ENCODE results near the gene NECTIN2.

NECTIN2 gene

DNA sequence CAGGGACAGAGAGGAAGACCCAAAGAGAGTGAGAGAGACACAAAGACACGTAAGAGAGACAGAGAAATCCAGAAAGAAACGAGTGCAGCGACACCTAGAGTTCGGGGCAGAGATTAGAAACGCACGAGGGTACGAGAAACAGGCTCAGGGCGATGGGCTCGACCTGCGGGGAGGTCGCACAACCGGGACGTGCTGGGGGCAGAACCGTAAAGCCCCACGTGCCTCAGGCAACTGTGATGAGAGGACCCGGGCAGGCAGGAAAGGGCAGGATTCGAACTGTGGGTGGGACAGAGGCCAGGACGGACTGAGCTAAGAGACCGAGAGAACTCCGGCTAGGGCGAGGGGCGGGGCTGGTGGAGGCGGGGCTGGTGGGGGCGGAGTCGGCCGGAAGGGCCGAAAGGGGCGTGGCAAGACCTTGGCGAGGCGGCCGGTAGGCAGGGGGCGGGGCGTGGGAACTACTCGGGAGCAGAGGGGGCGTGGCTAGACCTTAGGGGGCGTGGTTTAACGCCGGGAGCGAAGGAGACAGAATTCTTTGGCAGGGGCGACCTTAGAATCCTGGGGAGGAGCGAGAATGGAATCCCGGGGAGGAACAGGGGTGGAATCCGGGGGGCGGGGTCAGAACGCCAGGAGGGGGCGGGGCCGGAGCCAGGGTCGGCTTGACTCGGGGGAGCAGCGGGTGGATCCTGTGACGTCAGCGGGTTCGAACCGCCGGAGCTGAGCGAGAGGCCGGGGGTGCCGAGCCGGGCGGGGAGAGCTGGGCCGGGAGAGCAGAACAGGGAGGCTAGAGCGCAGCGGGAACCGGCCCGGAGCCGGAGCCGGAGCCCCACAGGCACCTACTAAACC lies at the start of gene NECTIN2:
Gene NECTIN2 (plus strand): TSS at position 686 of the 843 bp plus-strand sequence. CDS start 229 bp downstream, outside the sequence.
- peak; percentile 100 for DNase-seq (ENCODE audit: low spot score)

DNA sequence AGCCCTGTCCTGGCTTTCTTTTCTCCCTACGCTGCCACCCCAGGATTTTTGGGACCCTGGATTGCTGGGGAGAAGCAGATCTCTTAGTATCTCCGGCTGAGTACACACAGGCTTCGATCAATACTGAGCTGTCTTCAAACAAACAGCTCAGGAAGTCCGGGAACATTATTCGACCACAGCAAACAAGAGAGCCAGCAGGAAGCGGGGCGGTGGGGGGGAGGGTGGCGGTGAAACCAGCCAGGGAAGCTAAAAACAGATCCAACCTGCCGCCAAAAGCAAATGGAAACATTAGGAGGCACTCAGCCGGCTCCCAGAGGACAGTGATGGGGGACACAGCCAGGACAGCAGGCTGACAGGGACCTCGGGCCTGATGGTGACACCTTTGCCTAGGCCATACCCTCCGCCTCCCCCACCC lies 49.4 kb upstream of the NECTIN2 start:
- no peak for DNase-seq (ENCODE audit: low spot score)

DNA sequence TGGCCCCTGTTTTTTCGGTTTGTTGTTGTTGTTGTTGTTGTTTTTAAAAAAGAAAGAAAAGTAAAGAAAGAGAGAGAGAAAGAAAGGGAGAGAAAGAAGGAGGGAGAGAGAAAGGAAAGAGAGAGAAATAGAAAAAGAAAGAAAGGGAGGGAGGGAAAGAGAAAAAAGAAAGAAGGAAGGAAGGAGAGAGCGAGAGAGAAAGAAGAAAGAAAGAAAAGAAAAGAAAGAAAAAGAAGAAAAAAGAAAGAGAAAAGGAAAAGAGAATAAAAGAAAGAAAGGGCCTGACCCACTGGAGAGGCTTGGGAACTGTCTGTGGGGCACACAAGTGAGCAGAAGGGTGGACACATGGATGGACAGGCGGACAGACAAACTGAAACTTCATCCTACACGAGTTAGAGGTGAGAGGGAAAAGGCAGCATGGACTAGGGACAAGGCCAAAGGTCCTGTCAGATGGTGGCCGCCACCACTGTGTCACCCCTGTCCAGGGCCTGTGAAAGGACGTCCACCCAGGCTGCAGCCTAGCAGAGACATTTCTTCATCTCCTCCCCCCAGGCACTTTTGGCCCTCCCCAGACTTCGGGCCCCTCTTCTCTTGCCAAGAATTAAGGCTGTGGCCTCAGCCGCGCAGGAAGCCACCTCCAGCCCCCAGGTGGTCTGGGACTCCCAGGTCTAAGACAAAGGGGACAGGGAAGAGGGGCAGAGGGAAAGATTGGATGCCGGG lies 46.3 kb upstream of the NECTIN2 start:
- no peak for DNase-seq (ENCODE audit: low spot score)

DNA sequence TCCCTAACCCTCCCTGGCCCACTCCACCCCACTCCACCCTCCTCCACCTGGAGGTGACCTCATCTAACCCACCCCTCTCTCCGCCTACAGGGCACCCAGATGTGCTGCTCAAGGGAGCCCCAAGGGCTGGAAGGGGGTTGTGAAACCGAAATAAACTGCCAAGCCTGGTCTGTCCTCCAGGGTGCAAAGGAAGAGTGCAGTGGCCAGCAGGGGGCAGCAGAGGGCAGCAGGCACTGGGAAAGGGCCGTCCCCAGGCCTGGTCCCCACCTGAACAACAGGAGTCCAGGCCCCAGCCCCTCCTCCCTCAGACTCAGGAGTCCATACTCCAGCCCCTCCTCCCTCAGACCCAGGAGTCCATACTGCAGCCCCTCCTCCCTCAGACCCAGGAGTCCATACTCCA lies 45.6 kb upstream of the NECTIN2 start:
- peak; percentile 94 for DNase-seq (ENCODE audit: low spot score)

DNA sequence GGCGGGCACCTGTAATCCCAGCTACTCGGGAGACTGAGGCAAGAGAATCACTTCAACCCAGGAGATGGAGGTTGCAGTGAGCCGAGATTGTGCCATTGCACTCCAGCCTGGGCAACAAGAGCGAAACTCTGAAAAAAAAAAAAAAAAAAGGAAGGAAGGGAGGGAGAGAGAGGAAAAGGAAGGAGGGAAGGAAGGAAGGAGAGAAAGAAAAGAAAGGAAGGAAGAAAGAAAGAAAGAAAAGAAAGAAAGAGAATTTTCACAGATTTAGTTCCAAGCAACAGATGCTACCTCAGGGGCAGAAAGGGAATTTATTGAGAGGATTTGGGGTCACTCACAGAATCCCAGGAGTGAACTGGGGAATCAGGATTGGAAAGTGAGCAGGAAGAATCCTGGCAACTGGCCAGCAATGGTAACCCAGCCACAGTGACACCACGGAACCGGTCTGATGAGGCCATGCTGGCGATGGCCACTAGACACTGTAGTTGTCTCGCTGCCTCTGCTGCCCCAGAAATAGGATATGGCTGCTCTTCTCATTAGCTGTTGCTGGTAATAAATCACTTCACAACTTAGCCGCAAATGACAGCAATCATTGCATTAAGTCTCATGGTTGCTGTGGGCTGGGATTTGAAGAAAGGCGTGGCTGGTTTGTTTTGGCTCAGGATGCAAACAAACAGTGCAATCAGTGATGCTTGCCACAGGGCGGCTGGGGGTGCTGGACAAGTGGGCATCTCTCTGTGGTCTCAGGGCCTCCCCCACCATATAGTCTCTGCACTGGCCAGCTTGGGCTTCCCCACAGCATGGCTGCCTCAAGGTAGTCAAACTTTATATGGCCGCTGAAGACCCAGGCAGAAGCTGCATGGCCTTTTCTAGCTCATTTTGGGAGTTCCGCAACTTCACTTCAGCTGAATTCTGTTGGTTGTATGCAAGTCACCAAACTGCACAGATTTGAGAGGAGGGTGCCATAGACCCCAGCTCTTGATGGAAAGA lies 42.4 kb upstream of the NECTIN2 start:
- DNase-seq (ENCODE audit: low spot score): no peak

DNA sequence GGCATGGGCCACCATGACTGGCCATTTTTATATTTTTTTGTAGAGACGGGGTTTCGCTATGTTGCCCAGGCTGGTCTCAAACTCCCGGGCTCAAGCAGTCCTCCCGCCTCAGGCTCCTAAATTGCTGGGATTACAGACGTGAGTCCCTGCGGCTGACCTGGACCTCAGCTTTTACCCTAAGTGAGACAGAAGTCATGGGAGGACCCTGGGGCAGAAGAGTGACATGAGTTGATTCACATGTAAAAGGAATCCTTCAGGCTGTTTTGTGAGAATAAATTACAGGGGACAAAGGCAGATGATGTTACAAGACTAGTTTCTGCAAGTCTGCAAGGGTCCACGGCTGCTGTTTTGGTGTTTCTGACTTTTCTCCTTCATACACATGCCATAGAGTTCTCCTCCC lies 39.8 kb upstream of the NECTIN2 start:
- no peak for DNase-seq (ENCODE audit: low spot score)

DNA sequence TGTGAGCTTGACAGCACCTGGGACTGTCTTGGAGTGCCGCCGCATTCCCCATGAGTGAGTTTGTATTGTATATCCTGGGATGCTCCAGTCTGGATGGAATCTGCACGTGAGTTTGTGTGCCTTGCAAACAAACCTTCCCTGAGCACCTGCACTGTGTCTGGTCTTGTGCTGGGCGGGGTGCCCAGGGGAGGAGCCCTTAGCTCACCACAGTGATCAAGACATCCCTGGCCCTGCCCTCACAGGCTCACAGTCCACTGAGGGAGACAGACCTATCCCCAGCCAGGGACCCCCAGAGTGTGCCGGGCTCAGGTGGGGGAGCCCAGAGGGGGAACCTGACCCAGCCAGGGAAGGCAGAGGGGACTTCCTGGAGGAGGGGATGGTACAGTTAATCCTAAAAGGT lies 38.9 kb upstream of the NECTIN2 start:
- DNase-seq (ENCODE audit: low spot score): no peak

DNA sequence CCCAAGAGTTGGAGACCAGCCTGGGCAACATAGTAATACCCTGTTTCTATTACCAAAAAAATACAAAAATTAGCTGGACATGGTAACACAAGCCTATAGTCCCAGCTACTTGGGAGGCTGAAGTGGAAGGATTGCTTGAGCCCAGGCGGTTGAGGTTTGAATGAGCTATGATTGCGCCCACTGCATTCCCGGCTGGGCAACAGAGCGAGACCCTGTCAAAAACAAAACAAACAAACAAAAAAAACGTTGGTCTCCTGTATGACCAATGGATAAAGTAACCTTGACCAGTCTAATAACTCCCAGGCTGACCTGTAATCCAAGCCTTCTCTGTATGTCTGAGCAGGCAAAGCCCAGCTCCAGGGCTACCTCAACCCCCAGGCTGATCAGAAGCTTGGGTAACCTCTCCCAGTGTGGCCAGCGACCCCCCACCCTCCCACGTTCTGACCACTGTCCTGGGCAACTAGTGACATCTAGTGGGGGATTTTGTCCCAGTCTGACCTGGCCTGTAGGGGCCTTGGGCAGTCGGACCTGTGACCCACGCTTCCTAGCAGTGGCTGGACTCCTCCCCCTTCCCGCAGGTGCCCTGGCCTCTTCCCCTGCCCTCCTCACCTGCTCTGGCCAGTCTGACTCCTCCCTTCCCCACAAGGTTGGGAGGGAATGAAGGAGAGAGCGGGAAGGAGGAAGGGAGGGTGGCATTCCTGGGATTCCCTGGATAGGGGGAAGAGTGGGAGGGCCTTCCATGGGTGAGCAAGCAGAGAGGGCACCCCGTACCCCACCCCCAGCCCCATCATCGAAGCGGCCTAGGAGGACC lies 38.2 kb upstream of the NECTIN2 start:
- peak; percentile 88 for DNase-seq (ENCODE audit: low spot score)

DNA sequence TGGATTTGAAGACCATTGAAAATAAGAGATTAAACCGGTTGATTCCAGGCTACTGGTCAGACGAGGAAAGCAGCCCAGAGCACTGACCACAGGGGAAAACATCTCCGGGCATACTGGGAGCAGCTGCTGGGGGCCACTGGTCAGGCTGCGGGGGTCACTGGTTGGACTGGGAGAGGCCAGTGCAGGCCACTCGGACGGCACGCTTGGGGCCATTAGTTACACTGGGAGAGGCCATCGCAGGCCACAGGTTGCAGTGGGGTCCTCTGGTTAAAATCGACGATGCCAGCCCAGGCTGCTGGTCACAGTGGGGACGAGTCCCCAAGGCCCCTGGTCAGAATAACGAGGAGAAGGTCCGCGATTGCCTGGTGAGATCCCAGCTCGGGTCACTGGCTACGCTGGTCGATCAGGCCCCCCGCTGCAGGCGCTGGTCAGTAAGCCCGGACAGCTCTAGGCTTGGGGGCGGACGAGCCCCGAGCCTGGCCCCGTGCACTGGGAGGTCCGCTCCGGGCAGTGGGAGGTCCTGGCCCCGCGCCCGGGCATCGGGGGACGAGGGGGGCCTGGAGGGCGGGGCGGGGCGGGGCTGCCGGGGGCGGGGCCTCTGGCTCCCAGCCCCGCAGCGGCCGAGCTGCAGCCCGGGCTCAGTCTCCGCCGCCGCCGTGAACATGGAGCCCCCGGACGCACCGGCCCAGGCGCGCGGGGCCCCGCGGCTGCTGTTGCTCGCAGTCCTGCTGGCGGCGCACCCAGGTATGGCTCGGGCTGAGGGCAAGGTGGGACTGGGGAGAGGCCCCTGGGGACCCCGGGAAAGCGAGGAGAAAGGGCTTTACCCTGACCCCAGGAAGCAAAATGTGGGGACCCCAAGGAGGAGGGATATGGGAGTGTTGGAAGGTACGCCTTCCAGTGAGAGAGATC lies 37.4 kb upstream of the NECTIN2 start, which contains the start of gene BCAM:
Gene BCAM (plus strand): TSS at position 641 of the 909 bp plus-strand sequence. CDS start 22 bp downstream, at position 663.
- DNase-seq (ENCODE audit: low spot score): peak; percentile 89

DNA sequence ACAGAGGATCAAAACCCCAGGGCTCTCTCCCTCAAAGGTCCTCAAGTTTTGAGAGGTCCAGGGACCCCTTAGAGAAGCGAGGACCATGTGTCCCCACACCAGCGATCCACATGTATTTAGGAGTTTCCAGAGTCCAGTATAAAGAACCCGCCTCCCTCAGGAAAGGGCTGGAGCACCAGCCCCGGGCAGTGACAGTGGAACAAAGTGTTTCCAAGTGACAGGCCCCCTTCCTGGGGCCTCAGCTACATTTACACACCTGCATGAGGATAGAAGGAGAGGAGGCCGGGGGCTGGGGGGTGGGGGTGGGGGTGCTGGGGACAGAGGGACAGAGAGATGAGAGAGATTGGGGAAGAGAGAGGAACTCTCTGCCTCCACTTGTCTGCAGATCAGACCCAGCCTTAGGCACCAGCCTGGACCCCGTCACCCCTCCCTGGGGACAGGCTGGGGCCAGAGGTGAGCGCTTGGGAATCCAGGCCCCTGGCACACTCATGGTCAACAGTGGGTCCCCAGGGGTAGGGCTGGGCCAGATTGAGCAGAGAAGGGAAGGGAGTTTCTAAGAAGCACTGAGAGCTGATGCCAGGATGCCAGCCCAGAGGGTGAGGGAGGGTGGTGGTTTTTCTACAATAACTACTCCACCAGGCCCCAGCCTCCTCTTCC lies 36.4 kb upstream of the NECTIN2 start:
- DNase-seq (ENCODE audit: low spot score): no peak

DNA sequence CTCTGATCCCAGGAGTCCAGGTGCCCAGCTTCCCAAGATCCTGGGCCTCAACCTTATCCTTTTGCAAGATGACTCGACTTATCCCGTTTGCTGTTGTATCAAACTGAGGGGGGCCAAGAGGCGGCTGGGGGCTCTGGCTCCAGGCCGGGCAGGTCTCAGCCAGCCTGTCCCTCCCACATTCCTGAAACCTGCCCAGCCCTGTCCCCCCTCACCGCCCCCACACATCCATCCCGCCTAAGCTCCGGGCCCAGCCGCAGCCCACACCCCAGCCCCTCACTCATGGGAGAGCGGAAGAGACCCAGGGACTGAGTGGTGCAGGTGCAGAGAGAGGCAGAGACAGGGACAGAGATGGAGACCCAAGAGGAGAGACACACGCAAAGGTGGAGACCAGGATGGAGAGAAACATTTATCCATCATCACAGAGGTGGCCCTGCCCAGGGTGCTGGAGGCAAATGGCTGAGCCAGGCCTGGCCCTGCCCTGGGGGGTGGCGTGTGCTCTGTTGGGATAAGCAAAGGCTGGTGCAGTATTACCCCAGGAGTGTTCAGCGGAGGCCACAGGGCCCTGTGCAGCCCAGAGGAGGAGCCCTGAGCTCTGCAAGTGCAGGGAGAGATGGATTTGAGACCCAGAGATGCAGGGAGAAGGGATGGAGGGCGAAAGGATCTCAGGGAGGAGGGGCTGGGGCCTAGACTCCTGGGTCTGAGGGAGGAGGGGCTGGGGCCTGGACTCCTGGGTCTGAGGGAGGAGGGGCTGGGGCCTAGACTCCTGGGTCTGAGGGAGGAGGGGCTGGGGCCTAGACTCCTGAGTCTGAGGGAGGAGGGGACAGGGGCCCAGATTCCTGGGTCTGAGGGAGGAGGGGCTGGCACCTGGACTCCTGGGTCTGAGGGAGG lies 35.6 kb upstream of the NECTIN2 start:
- no peak for DNase-seq (ENCODE audit: low spot score)

DNA sequence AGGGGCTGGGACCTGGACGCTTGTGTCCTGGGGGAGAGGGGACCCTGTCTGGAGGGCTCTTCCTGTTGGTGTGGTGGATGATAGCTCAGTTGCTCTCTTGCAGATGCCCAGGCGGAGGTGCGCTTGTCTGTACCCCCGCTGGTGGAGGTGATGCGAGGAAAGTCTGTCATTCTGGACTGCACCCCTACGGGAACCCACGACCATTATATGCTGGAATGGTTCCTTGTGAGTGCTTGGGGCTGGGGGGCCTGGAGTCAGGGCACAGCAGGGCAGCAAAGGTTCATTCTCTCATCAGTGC lies 35.0 kb upstream of the NECTIN2 start:
- no peak for DNase-seq (ENCODE audit: low spot score)

DNA sequence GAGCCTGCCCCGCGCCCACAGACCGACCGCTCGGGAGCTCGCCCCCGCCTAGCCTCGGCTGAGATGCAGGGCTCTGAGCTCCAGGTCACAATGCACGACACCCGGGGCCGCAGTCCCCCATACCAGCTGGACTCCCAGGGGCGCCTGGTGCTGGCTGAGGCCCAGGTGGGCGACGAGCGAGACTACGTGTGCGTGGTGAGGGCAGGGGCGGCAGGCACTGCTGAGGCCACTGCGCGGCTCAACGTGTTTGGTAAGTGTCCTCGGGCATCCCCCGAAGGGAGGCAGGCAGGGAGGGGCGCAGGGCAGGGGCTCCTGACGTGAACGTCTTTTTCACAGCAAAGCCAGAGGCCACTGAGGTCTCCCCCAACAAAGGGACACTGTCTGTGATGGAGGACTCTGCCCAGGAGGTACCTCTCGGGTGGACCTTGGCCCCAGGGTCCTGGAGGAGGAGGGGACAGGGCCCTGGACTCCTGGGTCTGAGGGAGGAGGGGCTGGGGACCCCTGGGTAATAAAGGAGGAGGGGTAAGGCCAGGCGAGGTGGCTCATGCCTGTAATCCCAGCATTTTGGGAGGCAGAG lies 33.9 kb upstream of the NECTIN2 start:
- no peak for DNase-seq (ENCODE audit: low spot score)

DNA sequence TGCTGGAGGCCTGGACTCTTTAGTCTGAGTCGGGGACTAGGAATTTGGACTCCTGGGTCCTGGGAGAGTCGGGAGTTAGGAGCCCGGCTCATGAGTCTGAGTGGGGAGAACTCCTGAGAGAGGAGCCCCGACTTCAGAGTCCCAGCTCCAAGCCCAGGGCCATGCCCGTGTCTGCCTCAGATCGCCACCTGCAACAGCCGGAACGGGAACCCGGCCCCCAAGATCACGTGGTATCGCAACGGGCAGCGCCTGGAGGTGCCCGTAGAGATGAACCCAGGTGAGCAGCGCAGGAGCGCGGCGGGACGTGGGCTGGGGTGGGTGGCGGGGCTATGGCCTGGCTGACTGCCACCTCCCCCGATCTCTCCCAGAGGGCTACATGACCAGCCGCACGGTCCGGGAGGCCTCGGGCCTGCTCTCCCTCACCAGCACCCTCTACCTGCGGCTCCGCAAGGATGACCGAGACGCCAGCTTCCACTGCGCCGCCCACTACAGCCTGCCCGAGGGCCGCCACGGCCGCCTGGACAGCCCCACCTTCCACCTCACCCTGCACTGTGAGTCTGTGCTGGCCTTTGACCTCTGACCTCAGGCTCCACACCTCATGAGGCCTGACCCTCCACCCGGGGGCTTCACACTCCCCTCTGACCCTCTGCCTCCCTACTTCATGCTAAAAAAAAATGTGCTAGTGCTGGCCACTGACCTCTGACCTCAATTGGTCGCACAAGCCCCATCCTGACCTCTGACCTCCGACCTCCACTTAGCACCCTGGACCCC lies 32.8 kb upstream of the NECTIN2 start:
- no peak for DNase-seq (ENCODE audit: low spot score)

DNA sequence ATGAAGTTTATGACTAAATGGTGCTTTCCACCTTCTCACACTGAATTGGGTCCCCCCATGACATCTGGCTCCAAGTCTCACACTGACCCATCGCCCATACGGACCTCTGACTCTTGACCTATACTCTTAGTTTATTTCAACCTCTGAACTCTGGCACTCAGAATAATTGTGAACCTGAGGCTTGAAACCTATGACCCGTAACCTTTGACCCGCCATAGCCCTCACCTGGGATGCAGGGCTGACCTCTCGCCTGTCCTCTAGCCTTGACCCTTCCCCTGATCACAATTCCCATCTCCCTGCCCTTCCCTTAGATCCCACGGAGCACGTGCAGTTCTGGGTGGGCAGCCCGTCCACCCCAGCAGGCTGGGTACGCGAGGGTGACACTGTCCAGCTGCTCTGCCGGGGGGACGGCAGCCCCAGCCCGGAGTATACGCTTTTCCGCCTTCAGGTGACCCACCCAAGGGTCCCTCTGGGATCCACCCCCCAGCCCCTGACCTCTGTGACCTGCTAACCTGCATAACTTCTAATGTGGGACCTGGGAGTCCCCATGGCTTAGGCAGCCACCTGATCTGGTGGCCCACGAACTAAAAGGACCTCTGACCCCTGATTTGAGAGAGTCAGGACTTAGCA lies 32.1 kb upstream of the NECTIN2 start:
- no peak for DNase-seq (ENCODE audit: low spot score)

DNA sequence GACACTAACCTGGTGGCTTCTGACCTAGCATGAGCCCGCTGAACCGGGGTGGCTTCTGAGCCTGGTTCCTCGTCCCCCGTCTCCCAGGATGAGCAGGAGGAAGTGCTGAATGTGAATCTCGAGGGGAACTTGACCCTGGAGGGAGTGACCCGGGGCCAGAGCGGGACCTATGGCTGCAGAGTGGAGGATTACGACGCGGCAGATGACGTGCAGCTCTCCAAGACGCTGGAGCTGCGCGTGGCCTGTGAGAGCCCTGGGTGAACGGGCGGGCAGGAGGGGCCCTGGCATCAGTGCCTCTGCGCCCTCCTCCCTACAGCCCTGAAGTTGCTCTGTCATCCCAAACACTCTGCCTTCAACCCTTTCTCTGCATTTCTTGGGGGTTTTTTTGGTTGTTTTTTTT lies 31.6 kb upstream of the NECTIN2 start:
- DNase-seq (ENCODE audit: low spot score): no peak

DNA sequence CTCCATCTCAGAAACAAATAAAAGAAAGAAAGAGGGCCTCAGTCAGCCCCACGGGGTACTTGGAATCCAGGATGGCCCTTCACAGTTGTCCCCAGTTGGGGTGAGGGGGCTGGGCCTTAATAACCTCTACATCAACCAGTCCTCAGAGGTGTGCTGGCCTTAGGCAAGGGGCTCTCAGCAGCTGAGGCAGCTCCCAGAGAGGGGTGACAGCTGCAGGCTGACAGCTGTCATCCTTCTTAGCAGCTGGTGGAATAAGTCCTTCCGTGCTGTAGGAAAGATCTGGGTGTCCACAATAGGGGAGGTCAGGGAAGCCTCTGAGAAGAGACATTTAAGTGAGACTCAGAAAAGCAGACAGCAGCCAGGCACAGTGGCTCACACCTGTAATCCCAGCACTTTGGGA lies 29.8 kb upstream of the NECTIN2 start:
- no peak for DNase-seq (ENCODE audit: low spot score)

All from ecto neural progenitor cell (in vitro differentiated cells).